ENCODE data around the gene APOL1. TPM values are rescaled to one million over a fixed set of nuclear protein-coding genes. Genes with fewer than 3 reads are reported as not detected.
A peak's percentile ranks its signal among the peaks of the same experiment; 100 is the strongest.
"Not testable (repeated sequence)": the region's sequence is repeated elsewhere in the genome, so short reads cannot be mapped to it uniquely, and the experiment has no call there.

Gene APOL1
- total RNA-seq, 1 donor from 2014 or later, result 36.2 TPM

DNA sequence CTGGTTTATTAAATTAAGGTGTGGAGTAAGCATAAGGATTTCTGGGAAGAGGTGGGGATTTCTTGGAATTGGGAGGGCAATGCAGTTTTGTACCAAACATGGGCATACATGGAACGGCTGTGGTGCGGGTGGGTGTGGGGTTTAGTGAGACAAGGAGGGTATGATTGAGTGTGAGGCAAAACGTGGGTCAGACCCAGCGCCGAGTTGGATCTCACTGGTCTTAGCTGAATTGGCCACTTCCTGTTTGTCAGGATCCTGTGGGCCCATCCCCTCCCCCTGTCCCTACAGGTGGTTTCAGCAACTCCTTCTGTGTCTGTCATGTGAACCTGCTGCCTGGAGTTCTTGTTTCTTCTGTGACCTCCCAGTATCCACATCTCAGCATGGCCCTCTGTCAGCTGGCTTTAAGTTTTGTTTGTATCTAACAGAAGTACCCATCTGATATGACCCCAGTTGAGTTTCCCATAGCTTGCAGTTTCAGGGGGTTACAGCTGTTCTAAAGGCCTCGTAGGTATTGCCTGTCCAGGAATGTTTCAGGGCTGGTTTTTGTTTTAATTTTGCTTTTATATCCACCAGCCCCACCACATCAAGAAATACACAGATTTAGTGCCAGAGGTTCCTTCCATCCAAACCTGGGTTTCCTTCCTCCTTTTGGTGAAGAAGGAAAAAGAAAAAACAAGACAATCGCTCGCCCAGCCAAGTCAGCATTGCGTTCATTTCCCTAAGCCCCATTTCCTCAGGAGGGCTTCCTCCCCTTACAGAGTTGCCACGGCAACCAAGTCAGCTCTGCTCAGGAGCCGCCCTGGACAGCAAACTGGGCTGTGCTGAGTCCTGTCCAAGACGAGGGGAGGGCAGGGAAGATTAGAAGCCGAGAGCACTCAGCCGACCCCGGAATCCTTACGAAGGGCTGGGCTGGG, 6.0 kb downstream of the APOL1 start:
- no peaks in the 10 kb centered on the region for H3K27me3 Mint-ChIP-seq
- peak overlapping the region; percentile 62 for H3K4me3 Mint-ChIP-seq
- H3K36me3 Mint-ChIP-seq (ENCODE audit: low read depth), result peaks cover 74% of the 10 kb centered on the region
- peak; percentile 77 for DNase-seq
- intact Hi-C loops (cut with micrococcal nuclease), result no loop called here
- no peaks in the 10 kb centered on the region for H3K9me3 Mint-ChIP-seq
- H3K4me1 Mint-ChIP-seq, result peaks cover 49% of the 10 kb centered on the region
- peak overlapping the region; percentile 91 for H3K27ac Mint-ChIP-seq

- peaks cover 42% of the 10 kb centered on the region for H3K4me1 Mint-ChIP-seq
These were observed 6.8 kb downstream of the APOL1 start for GRCh38 chr22:36259615-36260300.

GRCh38 chr22:36261675-36262074, 8.7 kb downstream of the APOL1 start:
- H3K27ac Mint-ChIP-seq; DNase-seq; H3K27me3 Mint-ChIP-seq; intact Hi-C loops (cut with micrococcal nuclease); H3K4me3 Mint-ChIP-seq; H3K9me3 Mint-ChIP-seq: not testable (repeated sequence)
- Mint-ChIP-seq H3K4me1 (peaks cover 26% of the 10 kb centered on the region), H3K36me3 (ENCODE audit: low read depth) (peaks cover 75% of the 10 kb centered on the region)

More at GRCh38 chr22:36259615-36260300, 6.8 kb downstream of the APOL1 start:
- intact Hi-C loops (cut with micrococcal nuclease), result no loop called here
- DNase-seq, result no peak
- Mint-ChIP-seq H3K27me3 (no peaks in the 10 kb centered on the region), H3K9me3 (no peaks in the 10 kb centered on the region), H3K27ac (peak overlapping the region; percentile 65), H3K4me3 (no peak overlapping the region), H3K36me3 (ENCODE audit: low read depth) (peaks cover 75% of the 10 kb centered on the region)

DNA sequence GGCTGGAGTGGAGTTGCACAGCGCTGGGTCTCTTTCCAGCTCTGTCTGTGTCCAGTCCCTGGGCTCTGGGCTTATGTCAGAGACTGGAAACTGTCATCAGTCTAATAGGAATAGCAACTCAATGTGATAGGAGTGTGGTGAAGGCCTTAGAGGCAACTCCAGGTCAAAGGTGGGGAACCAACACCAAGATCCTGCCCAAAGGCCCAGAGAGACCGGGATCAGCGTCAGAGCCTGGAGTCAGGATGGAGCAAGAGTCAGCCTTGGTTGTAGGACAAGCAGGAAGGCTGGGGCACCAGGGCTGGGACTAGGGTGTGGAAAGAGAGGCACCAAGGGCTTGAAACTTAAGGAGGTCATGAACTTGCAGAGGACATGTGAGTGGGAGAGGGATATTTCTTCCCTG, 9.4 kb downstream of the APOL1 start:
- H3K4me3 Mint-ChIP-seq; DNase-seq; H3K27me3 Mint-ChIP-seq; intact Hi-C loops (cut with micrococcal nuclease); H3K9me3 Mint-ChIP-seq: not testable (repeated sequence)
- Mint-ChIP-seq H3K4me1 (peaks cover 23% of the 10 kb centered on the region), H3K27ac (peak overlapping the region; percentile 41), H3K36me3 (ENCODE audit: low read depth) (peaks cover 76% of the 10 kb centered on the region)

- H3K9me3 Mint-ChIP-seq; H3K27me3 Mint-ChIP-seq; DNase-seq; intact Hi-C loops (cut with micrococcal nuclease); H3K4me3 Mint-ChIP-seq: not testable (repeated sequence)
- Mint-ChIP-seq H3K36me3 (ENCODE audit: low read depth) (peaks cover 76% of the 10 kb centered on the region), H3K4me1 (peaks cover 17% of the 10 kb centered on the region), H3K27ac (peak overlapping the region; percentile 10)
These were observed 10.3 kb downstream of the APOL1 start for GRCh38 chr22:36263216-36263673.

DNA sequence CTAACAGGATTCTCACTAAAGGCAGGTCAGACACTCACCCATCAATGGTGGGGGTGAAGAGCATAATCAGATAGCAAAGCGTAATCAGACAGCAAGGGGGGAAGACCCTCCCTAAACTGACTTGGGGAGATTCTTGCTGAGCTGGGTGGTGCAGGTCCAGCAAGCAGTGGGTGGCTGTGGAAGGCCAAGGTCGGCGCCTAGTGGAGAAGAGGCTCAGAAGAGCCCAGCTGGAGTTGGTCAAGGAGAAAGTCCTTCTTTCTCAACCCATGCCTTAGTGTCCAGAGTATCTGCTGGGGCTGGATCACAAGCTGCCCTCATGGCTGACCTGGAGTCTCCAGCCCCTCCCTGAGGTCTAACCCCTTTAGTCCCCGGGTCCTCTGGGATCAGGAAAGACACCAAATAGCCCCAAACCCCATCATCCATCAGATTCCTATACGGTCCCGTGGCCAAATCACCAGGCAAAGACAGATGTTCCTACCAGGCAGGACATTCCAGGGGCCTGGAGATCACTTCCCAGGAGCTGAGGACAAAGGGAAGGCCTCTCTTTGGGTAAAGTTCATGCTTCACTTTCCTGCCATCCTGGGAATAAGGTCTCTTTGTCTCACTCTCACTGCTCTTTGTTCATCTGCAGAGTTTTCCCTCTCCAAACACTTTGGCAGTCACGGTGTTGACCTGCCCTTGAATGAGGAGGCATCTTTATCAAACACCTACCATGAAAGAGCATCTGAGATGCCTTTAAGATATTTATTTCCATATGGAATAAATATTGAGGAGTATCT, 11.1 kb downstream of the APOL1 start:
- intact Hi-C loops (cut with micrococcal nuclease); H3K9me3 Mint-ChIP-seq; H3K27ac Mint-ChIP-seq; DNase-seq; H3K4me3 Mint-ChIP-seq; H3K4me1 Mint-ChIP-seq; H3K27me3 Mint-ChIP-seq: not testable (repeated sequence)
- H3K36me3 Mint-ChIP-seq (ENCODE audit: low read depth), result peaks cover 74% of the 10 kb centered on the region

GRCh38 chr22:36267058-36267457, 14.1 kb downstream of the APOL1 start:
- Mint-ChIP-seq H3K36me3 (ENCODE audit: low read depth) (peaks cover 56% of the 10 kb centered on the region), H3K9me3 (no peaks in the 10 kb centered on the region), H3K4me1 (no peaks in the 10 kb centered on the region), H3K27me3 (no peaks in the 10 kb centered on the region), H3K27ac (no peak overlapping the region), H3K4me3 (no peak overlapping the region)
- DNase-seq, result no peak
- intact Hi-C loops (cut with micrococcal nuclease), result no loop called here

- H3K9me3 Mint-ChIP-seq, result no peaks in the 10 kb centered on the region
These were observed 15.1 kb downstream of the APOL1 start for GRCh38 chr22:36267896-36268485.

DNA sequence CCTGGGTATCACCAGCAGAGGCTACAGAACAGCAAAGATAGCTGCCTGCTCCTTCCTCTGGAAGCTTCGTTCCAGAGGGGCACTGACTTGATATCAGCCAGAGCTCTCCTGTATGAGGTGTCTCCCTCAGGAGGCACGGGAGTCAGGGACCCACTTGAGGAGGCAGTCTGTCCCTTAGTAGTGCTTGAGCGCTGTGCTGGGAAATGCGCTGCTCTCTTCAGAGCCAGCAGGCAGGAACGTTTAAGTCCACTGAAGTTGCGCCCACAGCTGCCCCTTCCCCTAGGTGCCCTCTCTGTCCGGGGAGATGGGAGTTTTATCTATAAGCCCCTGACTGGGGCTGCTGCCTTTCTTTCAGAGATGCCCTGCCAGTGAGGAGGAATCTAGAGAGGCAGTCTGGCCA, 18.3 kb downstream of the APOL1 start:
- H3K27ac Mint-ChIP-seq; H3K4me3 Mint-ChIP-seq; H3K4me1 Mint-ChIP-seq; H3K9me3 Mint-ChIP-seq; intact Hi-C loops (cut with micrococcal nuclease); H3K27me3 Mint-ChIP-seq; DNase-seq: not testable (repeated sequence)
- H3K36me3 Mint-ChIP-seq (ENCODE audit: low read depth), result peaks cover 28% of the 10 kb centered on the region

More at GRCh38 chr22:36267896-36268485, 15.1 kb downstream of the APOL1 start:
- Mint-ChIP-seq H3K27me3 (no peaks in the 10 kb centered on the region), H3K27ac (no peak overlapping the region), H3K4me3 (no peak overlapping the region), H3K36me3 (ENCODE audit: low read depth) (peaks cover 48% of the 10 kb centered on the region), H3K4me1 (no peaks in the 10 kb centered on the region)
- no peak for DNase-seq
- intact Hi-C loops (cut with micrococcal nuclease), result no loop called here

DNA sequence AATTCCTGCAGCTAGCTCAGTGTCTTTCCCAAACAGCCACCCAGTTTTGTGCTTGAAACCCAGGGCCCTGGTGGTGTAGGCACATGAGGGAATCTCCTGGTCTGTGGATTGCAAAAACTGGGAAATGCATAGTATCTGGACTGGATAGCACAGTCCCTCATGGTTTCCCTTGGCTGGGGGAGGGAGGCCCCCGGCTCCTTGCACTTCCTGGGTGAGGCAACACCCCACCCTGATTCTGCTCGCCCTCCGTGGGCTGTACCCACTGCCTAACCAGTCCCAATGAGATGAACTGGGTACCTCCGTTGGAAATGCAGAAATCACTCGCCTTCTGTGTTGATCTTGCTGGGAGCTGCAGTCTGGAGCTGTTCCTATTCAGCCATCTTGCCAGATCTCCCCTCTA, 19.0 kb downstream of the APOL1 start:
- H3K27ac Mint-ChIP-seq; H3K4me3 Mint-ChIP-seq; H3K9me3 Mint-ChIP-seq; H3K27me3 Mint-ChIP-seq; DNase-seq; intact Hi-C loops (cut with micrococcal nuclease); H3K4me1 Mint-ChIP-seq: not testable (repeated sequence)
- H3K36me3 Mint-ChIP-seq (ENCODE audit: low read depth), result peaks cover 23% of the 10 kb centered on the region

GRCh38 chr22:36274531-36274930, 21.6 kb downstream of the APOL1 start:
- Mint-ChIP-seq H3K27ac (no peak overlapping the region), H3K4me1 (peaks cover 10% of the 10 kb centered on the region), H3K36me3 (ENCODE audit: low read depth) (peaks cover 10% of the 10 kb centered on the region), H3K4me3 (no peak overlapping the region), H3K27me3 (no peaks in the 10 kb centered on the region), H3K9me3 (no peaks in the 10 kb centered on the region)
- DNase-seq, result no peak
- intact Hi-C loops (cut with micrococcal nuclease), result no loop called here

DNA sequence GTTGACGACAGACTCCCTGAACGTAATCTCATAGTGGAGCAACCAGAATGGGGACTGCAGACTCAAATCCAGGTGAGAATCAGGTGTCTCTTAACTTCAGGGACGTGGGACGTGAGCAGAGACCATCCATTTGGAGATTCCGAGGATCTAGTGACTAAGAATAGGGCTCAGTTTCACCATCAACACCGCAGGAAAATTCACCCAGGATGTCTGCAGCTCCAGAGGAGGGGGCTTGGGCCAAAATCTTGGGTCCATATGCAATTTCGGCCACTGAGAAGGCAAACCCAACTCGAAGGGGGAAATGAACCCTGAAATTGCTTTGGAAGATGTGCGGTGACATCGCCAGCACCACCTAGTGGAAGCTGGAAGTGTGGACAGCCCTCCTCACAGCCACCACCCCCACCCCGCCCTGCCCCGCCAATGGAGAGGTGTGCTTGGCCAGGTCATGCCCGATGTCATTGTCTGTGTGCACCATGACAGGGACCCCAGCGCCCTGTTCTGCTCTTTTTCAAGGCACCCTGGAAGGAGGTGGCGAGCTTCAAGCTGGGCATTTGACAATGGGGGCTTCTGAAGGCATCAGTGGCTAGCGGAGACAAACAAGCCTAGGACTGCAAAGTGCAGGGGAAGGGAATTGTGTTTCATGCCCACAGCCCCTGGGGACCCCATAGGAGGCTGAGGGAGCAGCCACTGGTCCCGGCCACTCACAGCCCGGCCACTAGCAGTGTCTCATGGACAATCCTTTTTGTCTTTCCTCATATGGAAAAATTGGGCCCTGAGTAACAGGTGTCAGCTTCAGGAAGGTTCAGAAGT, 24.8 kb downstream of the APOL1 start:
- no peak overlapping the region for H3K4me3 Mint-ChIP-seq
- H3K9me3 Mint-ChIP-seq, result no peaks in the 10 kb centered on the region
- intact Hi-C loops (cut with micrococcal nuclease), result loop anchor here (2.0 to 5.0 kb wide), 2 partner anchors 40 to 83 kb away; partner anchors contain the start of gene APOL2
- peak overlapping the region; percentile 9 for H3K27ac Mint-ChIP-seq
- peaks cover 31% of the 10 kb centered on the region for H3K36me3 Mint-ChIP-seq (ENCODE audit: low read depth)
- H3K27me3 Mint-ChIP-seq, result no peaks in the 10 kb centered on the region
- peak; percentile 87 for DNase-seq
- peaks cover 10% of the 10 kb centered on the region for H3K4me1 Mint-ChIP-seq

Measured in activated CD4-positive, alpha-beta T cell treated with anti-CD3 and anti-CD28 coated beads, Interleukin-2, amount 10 ng/mL, durations not matched to agents 24 days and 14 days (primary cell).